LHCN-M2 (cell line): ENCODE results near the gene GARIN5B. TPM values are rescaled to one million over a fixed set of nuclear protein-coding genes. Genes with fewer than 3 reads are reported as not detected.

Experiments
- total RNA-seq: library from RNA; depleted of rRNA; stranded (reverse); fragments of >200 nt; gene quantifications from 2 replicates; pipeline ENCODE4 v1.2.3, GENCODE V29; 2014; rRNA removed

Gene GARIN5B
- total RNA-seq, 1 experiment from 2014 or later = not detected

Other genes starting within 250 kb of the GARIN5B start
- gene PPP1R12C, start 245.6 kb downstream of the GARIN5B start, total RNA-seq = 78.0 and 90.4 TPM in 2 replicates
- gene TNNT1, start 214.1 kb downstream of the GARIN5B start, total RNA-seq = 52.6 and 73.4 TPM in 2 replicates
- gene TNNI3, start 205.5 kb downstream of the GARIN5B start, total RNA-seq = 0.26 and 0.92 TPM in 2 replicates
- gene DNAAF3, start 196.6 kb downstream of the GARIN5B start, total RNA-seq = 0.90 and 1.3 TPM in 2 replicates
- gene SYT5, start 183.0 kb downstream of the GARIN5B start, total RNA-seq = not detected in 2 replicates
- gene PTPRH, start 153.8 kb downstream of the GARIN5B start, total RNA-seq = 0.19 and 0.29 TPM in 2 replicates
- gene TMEM86B, start 134.5 kb downstream of the GARIN5B start, total RNA-seq = 0.98 and 1.5 TPM in 2 replicates
- 57.1 and 61.4 TPM in 2 replicates for gene PPP6R1, start 104.2 kb downstream of the GARIN5B start, total RNA-seq
- gene HSPBP1, start 83.2 kb downstream of the GARIN5B start, total RNA-seq = 45.7 and 49.8 TPM in 2 replicates
- gene BRSK1, start 79.3 kb downstream of the GARIN5B start, total RNA-seq = 5.7 and 10.8 TPM in 2 replicates
- gene TMEM150B, start 37.9 kb downstream of the GARIN5B start, total RNA-seq = not detected in 2 replicates
- 14.8 and 16.9 TPM in 2 replicates for gene KMT5C, start 23.4 kb downstream of the GARIN5B start, total RNA-seq
- not detected in 2 replicates for gene COX6B2, start 8.5 kb downstream of the GARIN5B start, total RNA-seq
- 1.7 and 2.1 TPM in 2 replicates for gene IL11, start 7.2 kb upstream of the GARIN5B start, total RNA-seq
- not detected in 2 replicates for gene TMEM190, start 13.6 kb upstream of the GARIN5B start, total RNA-seq
- 0.32 TPM in 1 of 2 replicates, not detected in the other for gene TMEM238, start 21.0 kb upstream of the GARIN5B start, total RNA-seq
- 306 and 535 TPM in 2 replicates for gene RPL28, start 22.7 kb upstream of the GARIN5B start, total RNA-seq
- 254 and 267 TPM in 2 replicates for gene UBE2S, start 44.5 kb upstream of the GARIN5B start, total RNA-seq
- gene SHISA7, start 80.0 kb upstream of the GARIN5B start, total RNA-seq = 0.06 TPM in 1 of 2 replicates, not detected in the other
- gene ISOC2, start 98.4 kb upstream of the GARIN5B start, total RNA-seq = 89.8 and 90.2 TPM in 2 replicates
- not detected in 2 replicates for gene C19orf85, start 101.5 kb upstream of the GARIN5B start, total RNA-seq
- gene ZNF628, start 113.4 kb upstream of the GARIN5B start, total RNA-seq = 2.7 and 9.2 TPM in 2 replicates
- 23.7 and 25.8 TPM in 2 replicates for gene NAT14, start 121.9 kb upstream of the GARIN5B start, total RNA-seq
- gene SSC5D, start 125.2 kb upstream of the GARIN5B start, total RNA-seq = 0.34 and 0.45 TPM in 2 replicates
- gene SBK2, start 173.9 kb upstream of the GARIN5B start, total RNA-seq = 0.71 and 1.5 TPM in 2 replicates
- gene SBK3, start 182.3 kb upstream of the GARIN5B start, total RNA-seq = 0.17 and 0.26 TPM in 2 replicates
- 7.3 and 7.7 TPM in 2 replicates for gene ZNF579, start 217.6 kb upstream of the GARIN5B start, total RNA-seq
- 4.7 and 7.4 TPM in 2 replicates for gene FIZ1, start 236.3 kb upstream of the GARIN5B start, total RNA-seq
- gene ZNF524, start 237.0 kb upstream of the GARIN5B start, total RNA-seq = 13.4 and 14.0 TPM in 2 replicates
- gene ZNF865, start 242.4 kb upstream of the GARIN5B start, total RNA-seq = 2.2 and 3.0 TPM in 2 replicates